ENCODE data around the gene FANCG. TPM values are rescaled to one million over a fixed set of nuclear protein-coding genes. Genes with fewer than 3 reads are reported as not detected.

Gene FANCG
- total and polyA plus RNA-seq, 2 of the 8 experiments (the other 6 are each of a cell fraction or from before 2014, with no cell fraction given): 66.6 to 87.1 TPM

DNA sequence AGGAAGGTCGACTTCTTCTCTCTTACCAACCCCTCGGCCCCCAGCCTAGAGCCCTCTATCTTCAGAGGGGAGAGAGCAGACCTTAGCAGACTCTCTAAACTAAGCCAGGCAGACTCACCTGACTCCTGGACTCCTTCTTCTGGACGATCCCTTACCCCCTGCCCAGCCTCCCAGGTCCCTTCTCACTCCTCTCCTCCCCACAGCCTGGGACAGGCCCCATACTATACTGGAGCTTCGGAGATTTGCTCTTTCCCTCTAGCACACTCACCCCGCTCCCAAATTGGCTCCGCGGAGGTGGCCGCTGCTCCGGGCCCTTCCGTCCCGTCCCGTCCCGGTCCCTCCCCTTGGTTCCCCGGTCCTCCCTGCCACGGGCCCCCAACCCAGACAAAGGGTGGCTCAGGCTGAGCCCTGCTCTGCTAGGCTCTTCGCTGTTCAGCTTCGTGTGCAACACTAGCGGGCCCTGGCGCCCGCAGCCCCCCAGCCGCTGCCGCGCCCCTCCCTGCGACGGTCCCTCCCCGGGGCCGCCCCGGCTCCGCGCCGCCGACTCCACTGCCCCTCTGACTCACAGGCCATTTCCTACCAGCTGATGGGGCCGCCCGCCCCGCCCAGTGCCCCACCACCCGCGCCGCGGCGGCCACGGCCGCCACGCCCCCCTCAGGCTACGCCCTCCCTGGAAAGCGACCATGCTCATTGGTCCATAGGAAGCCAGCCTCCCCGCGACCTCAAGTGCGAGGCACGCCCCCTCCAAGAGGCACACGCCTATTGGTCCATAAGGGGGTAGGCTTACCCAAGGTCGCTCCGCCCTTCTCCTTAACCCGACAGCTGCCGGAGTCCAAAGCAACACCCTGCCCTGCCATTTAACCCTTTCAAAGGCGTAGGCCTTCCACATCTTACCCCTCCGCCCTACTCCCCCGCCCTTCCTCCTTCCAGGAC lies 31.5 kb upstream of the FANCG start (continued):
- TF ChIP-seq HDAC2 (IDR thresholded peaks at IDR 0.05; ENCODE audit: borderline replicate concordance in 1 of 2, low read depth in 2 of 2, low read length in 2 of 2): no peak
- TF ChIP-seq SRF (IDR thresholded peaks at IDR 0.05; ENCODE audit: low read depth, low read length): no peak
- TF ChIP-seq, protein P1, sequence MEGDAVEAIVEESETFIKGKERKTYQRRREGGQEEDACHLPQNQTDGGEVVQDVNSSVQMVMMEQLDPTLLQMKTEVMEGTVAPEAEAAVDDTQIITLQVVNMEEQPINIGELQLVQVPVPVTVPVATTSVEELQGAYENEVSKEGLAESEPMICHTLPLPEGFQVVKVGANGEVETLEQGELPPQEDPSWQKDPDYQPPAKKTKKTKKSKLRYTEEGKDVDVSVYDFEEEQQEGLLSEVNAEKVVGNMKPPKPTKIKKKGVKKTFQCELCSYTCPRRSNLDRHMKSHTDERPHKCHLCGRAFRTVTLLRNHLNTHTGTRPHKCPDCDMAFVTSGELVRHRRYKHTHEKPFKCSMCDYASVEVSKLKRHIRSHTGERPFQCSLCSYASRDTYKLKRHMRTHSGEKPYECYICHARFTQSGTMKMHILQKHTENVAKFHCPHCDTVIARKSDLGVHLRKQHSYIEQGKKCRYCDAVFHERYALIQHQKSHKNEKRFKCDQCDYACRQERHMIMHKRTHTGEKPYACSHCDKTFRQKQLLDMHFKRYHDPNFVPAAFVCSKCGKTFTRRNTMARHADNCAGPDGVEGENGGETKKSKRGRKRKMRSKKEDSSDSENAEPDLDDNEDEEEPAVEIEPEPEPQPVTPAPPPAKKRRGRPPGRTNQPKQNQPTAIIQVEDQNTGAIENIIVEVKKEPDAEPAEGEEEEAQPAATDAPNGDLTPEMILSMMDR (IDR thresholded peaks at IDR 0.05; ENCODE audit: control extremely low read depth in 1 of 3, insufficient read depth in 1 of 3, low read depth in 1 of 3, low read length in 3 of 3): no peak
- 0 out of 2 replicates have a peak, but pooled peaks have one; percentile 40 for TF ChIP-seq SP4 (IDR thresholded peaks at IDR 0.05; ENCODE audit: low read length)
- TF ChIP-seq FOSL1 (IDR thresholded peaks at IDR 0.05; ENCODE audit: insufficient read depth, low read depth, low read length): no peak
- no peak for TF ChIP-seq E2F6 (IDR thresholded peaks at IDR 0.05)
- no peak for TF ChIP-seq RNF2 (IDR thresholded peaks at IDR 0.05; ENCODE audit: borderline replicate concordance, low read depth, low read length, missing control alignments, poor library complexity, severe bottlenecking)
- TF ChIP-seq USF2 (IDR thresholded peaks at IDR 0.05; ENCODE audit: low read length): no peak
- no peak for TF ChIP-seq CHD2 (IDR thresholded peaks at IDR 0.05; ENCODE audit: low read length)
- TF ChIP-seq SIN3A (conservative IDR thresholded peaks at IDR 0.05 in 1 of 2, IDR thresholded peaks at IDR 0.05 in 1 of 2; ENCODE audit: low read depth in 1 of 2, low read length in 2 of 2): peak in 1 of 2 experiments; percentile 78; a peak in 1 of 4 replicates
- no peak for TF ChIP-seq ZNF274 (IDR thresholded peaks at IDR 0.05; ENCODE audit: borderline replicate concordance, extremely low read depth, low read length)
- 0 out of 2 replicates have a peak, but pooled peaks have one; percentile 40 for TF ChIP-seq TAF1 (IDR thresholded peaks at IDR 0.05; ENCODE audit: low read depth, low read length)

Data from H1 (cell line).